ENCODE results near the gene MOSMO.

DNA sequence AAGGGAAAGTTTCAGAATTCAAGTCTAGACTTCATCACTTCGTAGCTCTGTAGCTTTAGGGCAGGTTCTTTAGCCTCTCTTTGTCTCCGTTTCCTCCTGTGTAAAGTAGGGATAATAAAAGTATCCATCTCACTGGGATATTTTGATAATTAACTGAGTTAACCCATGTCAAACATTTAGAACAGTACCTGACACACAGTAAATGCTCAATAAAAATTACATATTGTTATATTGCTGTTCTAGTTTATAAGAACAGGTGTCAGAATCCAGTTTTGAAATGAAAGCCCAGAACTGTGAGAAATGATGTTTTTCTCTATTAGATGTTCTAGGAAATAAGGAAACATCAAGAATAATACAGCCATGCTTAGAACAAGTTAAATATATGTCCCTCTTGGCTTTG is 4.3 kb downstream of the MOSMO start:
- TF ChIP-seq, protein P1, sequence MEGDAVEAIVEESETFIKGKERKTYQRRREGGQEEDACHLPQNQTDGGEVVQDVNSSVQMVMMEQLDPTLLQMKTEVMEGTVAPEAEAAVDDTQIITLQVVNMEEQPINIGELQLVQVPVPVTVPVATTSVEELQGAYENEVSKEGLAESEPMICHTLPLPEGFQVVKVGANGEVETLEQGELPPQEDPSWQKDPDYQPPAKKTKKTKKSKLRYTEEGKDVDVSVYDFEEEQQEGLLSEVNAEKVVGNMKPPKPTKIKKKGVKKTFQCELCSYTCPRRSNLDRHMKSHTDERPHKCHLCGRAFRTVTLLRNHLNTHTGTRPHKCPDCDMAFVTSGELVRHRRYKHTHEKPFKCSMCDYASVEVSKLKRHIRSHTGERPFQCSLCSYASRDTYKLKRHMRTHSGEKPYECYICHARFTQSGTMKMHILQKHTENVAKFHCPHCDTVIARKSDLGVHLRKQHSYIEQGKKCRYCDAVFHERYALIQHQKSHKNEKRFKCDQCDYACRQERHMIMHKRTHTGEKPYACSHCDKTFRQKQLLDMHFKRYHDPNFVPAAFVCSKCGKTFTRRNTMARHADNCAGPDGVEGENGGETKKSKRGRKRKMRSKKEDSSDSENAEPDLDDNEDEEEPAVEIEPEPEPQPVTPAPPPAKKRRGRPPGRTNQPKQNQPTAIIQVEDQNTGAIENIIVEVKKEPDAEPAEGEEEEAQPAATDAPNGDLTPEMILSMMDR (IDR thresholded peaks at IDR 0.05), result no peak
- no peak for TF ChIP-seq POLR2A (IDR thresholded peaks at IDR 0.05)

All from lower leg skin (tissue), 3 donors.